Chondrocyte (in vitro differentiated cells): ENCODE data around the gene GLS. TPM values are rescaled to one million over a fixed set of nuclear protein-coding genes. Genes with fewer than 3 reads are reported as not detected.

Experiments
- DNase-seq: peaks from one replicate; pipeline ENCODE4 v3.0.0; 2021; ENCODE audit warnings: mixed read lengths, low spot score
- H3K27ac Mint-ChIP-seq: one replicate; pipeline ENCODE4 v1.8.0; 2021; ENCODE audit warnings: mild to moderate bottlenecking, moderate library complexity, mixed read lengths; ENCODE audit not compliant: unreplicated experiment
- H3K27me3 Mint-ChIP-seq: 2 replicates; pipeline ENCODE4 v1.8.0; 2021; ENCODE audit warnings: low read depth, mixed read lengths
- H3K36me3 Mint-ChIP-seq: 2 replicates; pipeline ENCODE4 v1.8.0; 2021; ENCODE audit warnings: low read depth, mixed read lengths
- H3K4me1 Mint-ChIP-seq: 2 replicates; pipeline ENCODE4 v1.8.0; 2021; ENCODE audit warnings: low read depth, mild to moderate bottlenecking, mixed read lengths
- H3K4me3 Mint-ChIP-seq: one replicate; pipeline ENCODE4 v1.8.0; 2021; ENCODE audit warnings: mild to moderate bottlenecking, moderate library complexity, mixed read lengths; ENCODE audit not compliant: unreplicated experiment
- H3K9me3 Mint-ChIP-seq: 2 replicates; pipeline ENCODE4 v1.8.0; 2021; ENCODE audit warnings: low read depth, mixed read lengths
- CTCF ChIP-seq: fragments of 200-600 bp; sonication (generic); IDR thresholded peaks from 2 replicates; pipeline ENCODE4 v1.5.0; 2021; ENCODE audit warnings: antibody characterized with exemption, mild to moderate bottlenecking, moderate library complexity
- total RNA-seq: library from RNA; stranded (reverse); gene quantifications from 3 replicates; pipeline ENCODE4 v1.2.1, GENCODE V29; 2021

The GLS gene
- total RNA-seq, 1 donor from 2014 or later = 234 TPM

- H3K27me3 Mint-ChIP-seq = no peaks in the 10 kb centered on the region
These were observed 39.5 kb downstream of the GLS start for GRCh38 chr2:190920085-190920484.

DNA sequence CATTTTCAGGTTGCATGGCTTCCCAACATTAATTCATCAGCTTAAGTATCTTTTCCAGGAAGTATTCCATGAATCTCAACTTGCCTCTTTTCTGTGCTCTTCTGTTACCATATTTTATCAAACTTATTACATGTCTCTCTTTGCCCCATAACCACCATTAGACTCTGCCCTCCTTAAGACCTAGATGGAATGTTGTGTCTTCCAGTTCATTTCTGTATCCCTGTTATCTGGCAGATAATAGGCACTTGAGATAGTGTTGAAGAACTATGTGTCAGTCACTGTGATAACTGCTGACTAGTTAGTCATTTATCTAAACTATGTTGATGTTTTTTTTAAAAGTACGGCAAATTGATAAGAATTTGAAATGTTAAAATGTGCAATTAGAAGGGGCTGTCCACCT is 41.8 kb downstream of the GLS start:
- peak overlapping the region; percentile 71 for H3K27ac Mint-ChIP-seq
- TF ChIP-seq CTCF = no peak
- DNase-seq = no peak
- no peaks in the 10 kb centered on the region for H3K9me3 Mint-ChIP-seq
- no peaks in the 10 kb centered on the region for H3K27me3 Mint-ChIP-seq
- peaks cover 48% of the 10 kb centered on the region for H3K4me1 Mint-ChIP-seq
- H3K4me3 Mint-ChIP-seq = no peak overlapping the region
- H3K36me3 Mint-ChIP-seq = peaks cover 37% of the 10 kb centered on the region

More at GRCh38 chr2:190920085-190920484, 39.5 kb downstream of the GLS start:
- peaks cover 40% of the 10 kb centered on the region for H3K36me3 Mint-ChIP-seq
- H3K27ac Mint-ChIP-seq = no peak overlapping the region
- TF ChIP-seq CTCF = no peak
- DNase-seq = no peak
- H3K4me3 Mint-ChIP-seq = no peak overlapping the region
- peaks cover 37% of the 10 kb centered on the region for H3K4me1 Mint-ChIP-seq
- no peaks in the 10 kb centered on the region for H3K9me3 Mint-ChIP-seq

GRCh38 chr2:190927301-190927700 is 46.7 kb downstream of the GLS start:
- Mint-ChIP-seq H3K27ac (peak overlapping the region; percentile 82), H3K9me3 (no peaks in the 10 kb centered on the region), H3K4me3 (no peak overlapping the region), H3K4me1 (peaks cover 54% of the 10 kb centered on the region), H3K27me3 (no peaks in the 10 kb centered on the region), H3K36me3 (peaks cover 43% of the 10 kb centered on the region)
- TF ChIP-seq CTCF = no peak
- DNase-seq = no peak

DNA sequence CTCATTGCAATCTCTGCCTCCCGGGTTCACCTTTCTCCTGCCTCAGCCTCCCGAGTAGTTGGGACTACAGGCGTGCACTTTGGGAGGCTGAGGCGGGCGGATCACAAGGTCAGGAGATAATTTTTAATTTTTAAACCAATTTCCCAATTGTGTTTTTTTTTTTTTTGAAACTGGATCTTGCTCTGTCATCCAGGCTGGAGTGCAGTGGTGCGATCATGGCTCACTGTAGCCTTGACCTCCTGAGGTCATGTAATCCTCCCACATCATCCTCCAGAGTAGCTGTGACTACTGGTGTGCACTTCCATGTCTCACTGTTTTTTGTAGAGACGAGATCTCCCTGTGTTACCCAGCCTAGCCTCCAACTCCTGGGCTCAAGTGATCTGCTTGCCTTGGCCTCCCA is 49.3 kb downstream of the GLS start:
- no peak overlapping the region for H3K4me3 Mint-ChIP-seq
- peak overlapping the region; percentile 51 for H3K27ac Mint-ChIP-seq
- no peaks in the 10 kb centered on the region for H3K9me3 Mint-ChIP-seq
- no peak for TF ChIP-seq CTCF
- peaks cover 40% of the 10 kb centered on the region for H3K4me1 Mint-ChIP-seq
- H3K36me3 Mint-ChIP-seq = peaks cover 32% of the 10 kb centered on the region
- DNase-seq = no peak
- H3K27me3 Mint-ChIP-seq = no peaks in the 10 kb centered on the region

- Mint-ChIP-seq H3K4me3 (no peak overlapping the region), H3K4me1 (peaks cover 36% of the 10 kb centered on the region), H3K27ac (peak overlapping the region; percentile 51), H3K27me3 (no peaks in the 10 kb centered on the region), H3K9me3 (no peaks in the 10 kb centered on the region), H3K36me3 (peaks cover 28% of the 10 kb centered on the region)
- no peak for TF ChIP-seq CTCF
- DNase-seq = no peak
These were observed 49.8 kb downstream of the GLS start for GRCh38 chr2:190930411-190930810.
